Measurements from ENCODE around the gene VAT1L.
A peak's percentile ranks its signal among the peaks of the same experiment; 100 is the strongest.

Gene VAT1L

GRCh38 chr16:77869997-77870813 is 81.8 kb downstream of the VAT1L start:
- DNase-seq, result no peak

- no peak for DNase-seq
Observed at GRCh38 chr16:77871932-77872331, 83.6 kb downstream of the VAT1L start.

DNA sequence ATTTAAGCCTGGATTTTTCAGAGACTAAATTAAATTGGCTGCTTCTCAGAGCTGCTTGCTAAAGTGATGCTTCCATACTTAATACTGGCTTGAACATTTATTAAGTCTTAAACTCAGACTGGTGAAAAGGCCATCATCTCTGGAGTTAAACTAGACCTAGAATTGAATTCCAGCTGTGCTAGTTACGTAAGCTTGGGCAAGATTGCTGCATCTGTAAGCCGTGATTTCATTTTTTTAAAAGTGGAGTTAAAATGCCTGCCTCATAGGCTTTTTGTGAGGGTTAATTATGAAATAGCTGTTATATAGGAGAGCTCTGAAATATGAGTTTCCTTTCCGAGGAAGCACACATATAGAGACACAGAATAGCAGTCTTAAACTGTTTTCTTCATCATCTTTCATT is 84.7 kb downstream of the VAT1L start:
- no peak for DNase-seq

GRCh38 chr16:77874347-77874746 is 86.0 kb downstream of the VAT1L start:
- no peak for DNase-seq

- DNase-seq, result no peak
Observed at GRCh38 chr16:77876776-77877175, 88.4 kb downstream of the VAT1L start.

GRCh38 chr16:77877712-77878347 is 89.5 kb downstream of the VAT1L start:
- no peak for DNase-seq

GRCh38 chr16:77881355-77882030 is 93.1 kb downstream of the VAT1L start:
- no peak for DNase-seq

GRCh38 chr16:77882358-77882757 is 94.0 kb downstream of the VAT1L start:
- DNase-seq, result no peak

GRCh38 chr16:77885571-77886295 is 97.4 kb downstream of the VAT1L start:
- no peak for DNase-seq

DNA sequence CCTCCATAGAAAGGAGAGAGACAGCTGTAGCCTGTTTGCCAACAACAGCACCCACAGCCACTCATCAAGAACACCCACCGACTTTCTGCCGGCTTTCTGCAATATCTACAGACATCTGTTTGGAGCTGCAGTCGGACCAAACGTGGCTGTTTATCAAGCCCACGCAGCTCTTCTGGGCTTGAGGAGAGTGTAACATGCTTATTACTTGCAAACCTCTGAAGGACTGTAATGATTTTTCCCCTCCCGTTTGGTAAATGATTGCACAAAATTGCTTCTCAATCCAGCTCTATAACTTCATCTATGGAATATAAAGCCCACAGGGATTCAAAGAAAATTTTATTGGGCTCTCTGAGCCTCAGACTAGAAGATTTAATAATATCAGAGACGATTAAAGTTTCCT is 100.5 kb downstream of the VAT1L start:
- no peak for DNase-seq

- DNase-seq, result no peak
Observed at GRCh38 chr16:77890075-77890474, 101.7 kb downstream of the VAT1L start.

DNA sequence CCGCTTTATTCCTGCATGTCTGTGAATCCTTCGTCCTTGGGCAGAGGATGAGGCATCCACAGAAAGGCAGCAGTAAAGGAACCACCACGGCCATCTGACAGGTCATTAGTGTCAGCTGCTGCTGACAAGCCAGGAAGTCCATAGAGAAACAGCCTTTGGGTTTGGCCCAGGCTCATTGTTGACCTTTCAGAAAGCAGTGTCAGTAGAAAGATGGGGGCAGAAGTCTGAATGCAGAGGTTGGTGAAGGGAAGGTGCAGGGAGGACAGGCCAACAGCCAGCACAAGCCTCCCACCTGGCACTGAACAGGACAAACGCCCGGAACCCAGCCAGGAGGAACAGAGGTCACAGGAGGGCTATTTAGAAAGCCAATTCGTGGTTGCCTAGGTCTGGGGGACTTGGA is 105.8 kb downstream of the VAT1L start:
- no peak for DNase-seq

- DNase-seq, result no peak
Observed at GRCh38 chr16:77895962-77896361, 107.6 kb downstream of the VAT1L start.

GRCh38 chr16:77896415-77897128 is 108.2 kb downstream of the VAT1L start:
- DNase-seq, result peak; percentile 6

DNA sequence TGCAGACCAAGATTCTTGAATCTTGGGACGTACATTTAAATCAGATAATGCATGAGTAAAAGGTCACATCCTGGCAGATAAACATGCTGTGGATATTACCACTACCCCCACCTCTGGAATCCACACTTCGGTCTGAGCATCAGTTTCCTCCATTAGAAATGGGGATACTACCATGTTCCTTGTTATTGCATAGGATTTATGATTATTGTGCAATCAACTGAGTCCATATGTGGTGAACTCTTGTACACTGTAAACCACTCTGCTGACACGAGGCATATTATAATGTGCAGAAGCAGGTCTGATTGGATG is 108.7 kb downstream of the VAT1L start:
- no peak for DNase-seq

GRCh38 chr16:77897831-77898605 is 109.7 kb downstream of the VAT1L start:
- DNase-seq, result no peak

DNA sequence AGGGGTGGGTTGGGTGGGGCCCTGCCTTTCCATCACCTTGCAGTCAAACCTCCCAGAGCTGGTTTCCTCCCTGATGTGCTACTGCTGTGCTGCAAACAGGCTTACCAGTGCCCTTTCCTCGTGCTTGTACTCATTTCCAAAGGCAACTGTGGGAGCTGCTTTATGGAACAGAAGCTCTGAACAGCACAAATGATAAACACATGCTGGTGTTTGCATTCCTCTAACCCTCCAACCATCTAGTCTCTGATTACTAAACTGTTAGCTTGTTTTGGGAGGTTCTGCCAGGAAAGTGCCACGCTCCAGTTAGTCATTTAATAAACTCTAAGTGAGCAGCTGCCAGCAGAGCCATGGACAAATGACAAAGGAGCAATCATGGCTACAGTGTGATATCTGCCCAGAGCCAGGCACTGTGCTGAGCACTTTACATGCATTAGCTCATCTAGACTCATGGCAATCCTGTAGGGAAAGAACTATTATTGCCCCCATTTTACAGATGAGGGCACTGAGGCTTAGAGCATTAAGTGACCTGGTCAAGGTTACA is 110.4 kb downstream of the VAT1L start:
- DNase-seq, result no peak

DNA sequence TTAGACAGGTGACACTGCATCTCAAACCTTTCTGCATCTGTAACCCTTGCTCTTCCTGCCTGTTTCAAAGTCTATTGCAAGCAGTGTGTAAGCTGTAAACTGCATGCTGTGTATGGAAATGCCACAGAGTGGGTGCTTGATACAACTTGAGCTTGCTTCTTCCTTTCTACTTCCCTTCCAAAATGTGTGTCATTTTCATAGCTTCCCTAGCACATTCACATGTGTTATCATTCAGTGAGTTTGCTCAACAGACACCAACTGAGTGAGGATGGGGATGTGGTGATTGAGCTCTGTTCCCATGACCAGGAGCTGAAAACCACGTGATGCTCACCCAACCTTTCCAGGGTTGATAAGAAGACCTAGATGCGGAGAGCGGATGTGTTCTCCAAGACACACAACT is 111.1 kb downstream of the VAT1L start:
- DNase-seq, result no peak

GRCh38 chr16:77905374-77905920 is 117.1 kb downstream of the VAT1L start:
- DNase-seq, result no peak

DNA sequence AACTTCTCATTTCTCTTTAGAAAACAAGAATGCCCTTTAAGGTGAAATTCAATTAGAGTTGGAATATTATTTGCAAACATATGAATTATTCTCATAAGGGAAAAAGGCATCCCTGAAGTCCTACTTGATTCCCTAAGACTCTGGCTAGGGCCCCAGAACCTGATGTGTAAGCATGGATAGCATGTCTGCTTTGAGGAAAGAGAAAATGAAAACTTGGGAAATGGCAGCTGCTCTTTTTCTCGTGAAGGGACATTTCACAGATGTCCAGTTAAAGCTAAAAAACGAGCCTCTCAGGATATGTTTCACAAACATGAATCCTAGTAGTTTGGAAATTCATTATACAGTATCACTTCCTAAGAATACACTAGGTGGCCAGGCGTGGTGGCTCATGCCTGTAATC is 121.7 kb downstream of the VAT1L start:
- DNase-seq, result no peak

GRCh38 chr16:77912617-77913016 is 124.3 kb downstream of the VAT1L start:
- DNase-seq, result peak; percentile 4
